AG09309 (cell line): Measurements from ENCODE around the gene ZNF286A.
"Not testable (repeated sequence)": the region's sequence is repeated elsewhere in the genome, so short reads cannot be mapped to it uniquely, and the experiment has no call there.

Experiments
- DNase-seq: peaks from one replicate; pipeline ENCODE4 v3.0.0-alpha.2; 2010; ENCODE audit warnings: low read depth
- H3K4me3 ChIP-seq: 2 replicates; pipeline ENCODE4 v1.5.1; 2011; ENCODE audit warnings: mild to moderate bottlenecking, low read depth, low read length, moderate library complexity; ENCODE audit not compliant: control insufficient read depth
- CTCF ChIP-seq: IDR thresholded peaks from 2 replicates; pipeline ENCODE4 v1.5.1; 2011; ENCODE audit warnings: mild to moderate bottlenecking, low read depth, low read length, inconsistent platforms; ENCODE audit not compliant: insufficient read depth, control insufficient read depth; ENCODE audit errors: missing control alignments

Gene ZNF286A

GRCh38 chr17:15699413-15699924 lies at the start of gene ZNF286A:
ZNF286A (plus strand) TSS chr17:15699752; CDS start chr17:15700330, 578 bp downstream.
- peak within 1 kb of the TSS; percentile 60 for H3K4me3 ChIP-seq
- peak; percentile 97 for DNase-seq

GRCh38 chr17:15649861-15650421 lies 49.6 kb upstream of the ZNF286A start:
- H3K4me3 ChIP-seq, result peak overlapping the region; percentile 98
- no peak for DNase-seq
- no peak for TF ChIP-seq CTCF

GRCh38 chr17:15650741-15651582 lies 48.6 kb upstream of the ZNF286A start:
- peak overlapping the region; percentile 98 for H3K4me3 ChIP-seq
- no peak for TF ChIP-seq CTCF
- no peak for DNase-seq

- DNase-seq, result peak; percentile 93
- peak overlapping the region; percentile 98 for H3K4me3 ChIP-seq
- TF ChIP-seq CTCF, result no peak
Measured at GRCh38 chr17:15651583-15652110, 47.9 kb upstream of the ZNF286A start.

- no peak for TF ChIP-seq CTCF
- H3K4me3 ChIP-seq, result no peak overlapping the region
- DNase-seq, result no peak
Measured at GRCh38 chr17:15652960-15653359, 46.6 kb upstream of the ZNF286A start.

GRCh38 chr17:15654401-15654800 lies 45.2 kb upstream of the ZNF286A start:
- not testable (repeated sequence) for DNase-seq

GRCh38 chr17:15654886-15655561 lies 44.5 kb upstream of the ZNF286A start:
- no peak overlapping the region for H3K4me3 ChIP-seq
- no peak for DNase-seq
- no peak for TF ChIP-seq CTCF

More at GRCh38 chr17:15654401-15654800, 45.2 kb upstream of the ZNF286A start:
- not testable (repeated sequence) for H3K4me3 ChIP-seq
